H9 (cell line): ENCODE measurements around the gene DMAP1. TPM values are rescaled to one million over a fixed set of nuclear protein-coding genes. Genes with fewer than 3 reads are reported as not detected.

Source experiments
- DNase-seq: peaks from one replicate; pipeline ENCODE4 v3.0.0-alpha.2; 2017
- H2AFZ ChIP-seq: one replicate; pipeline ENCODE4 v1.6.1; 2013; ENCODE audit warnings: mild to moderate bottlenecking, low read length, control low read depth, moderate library complexity
- H2AK5ac ChIP-seq: 2 replicates; pipeline ENCODE4 v1.6.1; 2013; ENCODE audit warnings: low read length, control low read depth, mixed read lengths; ENCODE audit not compliant: insufficient read length
- H2BK120ac ChIP-seq: one replicate; pipeline ENCODE4 v1.6.1; 2013; ENCODE audit warnings: low read depth, mild to moderate bottlenecking, low read length, control low read depth, inconsistent platforms; ENCODE audit not compliant: poor library complexity, severe bottlenecking
- H2BK12ac ChIP-seq: 2 replicates; pipeline ENCODE4 v1.6.1; 2013; ENCODE audit warnings: low read length, control low read depth, mixed read lengths, low read depth; ENCODE audit not compliant: insufficient read length
- H2BK15ac ChIP-seq: 2 replicates; pipeline ENCODE4 v1.6.1; 2013; ENCODE audit warnings: low read depth, low read length, control low read depth
- H2BK20ac ChIP-seq: one replicate; pipeline ENCODE4 v1.6.1; 2013; ENCODE audit warnings: low read depth, mild to moderate bottlenecking, low read length, control low read depth, inconsistent platforms; ENCODE audit not compliant: poor library complexity, severe bottlenecking
- H2BK5ac ChIP-seq: 2 replicates; pipeline ENCODE4 v1.6.1; 2013; ENCODE audit warnings: low read length, control low read depth, mixed read lengths; ENCODE audit not compliant: insufficient read length
- H3K14ac ChIP-seq: 2 replicates; pipeline ENCODE4 v1.6.1; 2013; ENCODE audit warnings: low read length, control low read depth; ENCODE audit not compliant: insufficient read depth
- H3K18ac ChIP-seq: 2 replicates; pipeline ENCODE4 v1.6.1; 2013; ENCODE audit warnings: low read depth, mild to moderate bottlenecking, mixed read lengths, low read length, control low read depth; ENCODE audit not compliant: insufficient read length
- H3K23ac ChIP-seq: 2 replicates; pipeline ENCODE4 v1.6.1; 2013; ENCODE audit warnings: low read length, control low read depth, mixed read lengths, low read depth; ENCODE audit not compliant: insufficient read length
- H3K23me2 ChIP-seq: 2 replicates; pipeline ENCODE4 v1.6.1; 2013; ENCODE audit warnings: low read depth, mild to moderate bottlenecking, mixed read lengths, low read length, control low read depth; ENCODE audit not compliant: insufficient read length, poor library complexity, severe bottlenecking
- H3K27ac ChIP-seq: 2 replicates; pipeline ENCODE4 v1.5.1; 2013; ENCODE audit warnings: low read length, control low read depth, mixed read lengths, low read depth; ENCODE audit not compliant: insufficient read length
- H3K27me3 ChIP-seq: 2 replicates; pipeline ENCODE4 v1.6.1; 2013; ENCODE audit warnings: low read length, control low read depth, inconsistent platforms; ENCODE audit not compliant: insufficient read depth
- H3K4ac ChIP-seq: 2 replicates; pipeline ENCODE4 v1.6.1; 2013; ENCODE audit warnings: low read depth, mild to moderate bottlenecking, control low read depth, inconsistent platforms, low read length, moderate library complexity
- H3K4me1 ChIP-seq: 2 replicates; pipeline ENCODE4 v1.6.1; 2013; ENCODE audit warnings: low read length, control low read depth, inconsistent platforms; ENCODE audit not compliant: insufficient read depth
- H3K4me2 ChIP-seq: 2 replicates; pipeline ENCODE4 v1.6.1; 2013; ENCODE audit warnings: low read length, control low read depth, mixed read lengths; ENCODE audit not compliant: insufficient read length, insufficient read depth
- H3K56ac ChIP-seq: 2 replicates; pipeline ENCODE4 v1.6.1; 2013; ENCODE audit warnings: low read depth, mild to moderate bottlenecking, mixed read lengths, low read length, control low read depth; ENCODE audit not compliant: insufficient read length
- H3K79me1 ChIP-seq: 2 replicates; pipeline ENCODE4 v1.6.1; 2013; ENCODE audit warnings: low read depth, mild to moderate bottlenecking, moderate library complexity, low read length, control low read depth, inconsistent platforms; ENCODE audit not compliant: insufficient read depth, poor library complexity, severe bottlenecking
- H3K79me2 ChIP-seq: 2 replicates; pipeline ENCODE4 v1.6.1; 2013; ENCODE audit warnings: low read length, control low read depth, inconsistent platforms; ENCODE audit not compliant: insufficient read depth
- H3K9ac ChIP-seq: 2 replicates; pipeline ENCODE4 v1.6.1; 2013; ENCODE audit warnings: low read length, control low read depth, mixed read lengths; ENCODE audit not compliant: insufficient read length; ENCODE audit errors: extremely low read depth
- H3K9me3 ChIP-seq: one replicate; pipeline ENCODE4 v1.6.1; 2013; ENCODE audit warnings: low read depth, low read length, inconsistent platforms; ENCODE audit not compliant: control insufficient read depth
- H3T11ph ChIP-seq: one replicate; pipeline ENCODE4 v1.6.1; 2013; ENCODE audit warnings: mild to moderate bottlenecking, low read length, control low read depth, inconsistent platforms
- H4K20me1 ChIP-seq: one replicate; pipeline ENCODE4 v1.6.1; 2013; ENCODE audit not compliant: control insufficient read depth, insufficient read length, insufficient read depth
- H4K5ac ChIP-seq: 2 replicates; pipeline ENCODE4 v1.6.1; 2013; ENCODE audit warnings: low read depth, mild to moderate bottlenecking, mixed read lengths, low read length, control low read depth; ENCODE audit not compliant: insufficient read length
- H4K8ac ChIP-seq: replicated peaks from 2 replicates; pipeline ENCODE4 v1.6.1; 2013; ENCODE audit warnings: low read length, control low read depth, mixed read lengths, low read depth; ENCODE audit not compliant: insufficient read length
- H4K91ac ChIP-seq: 2 replicates; pipeline ENCODE4 v1.6.1; 2013; ENCODE audit warnings: low read depth, mild to moderate bottlenecking, moderate library complexity, mixed read lengths, low read length, control low read depth; ENCODE audit not compliant: insufficient read length
- H3K27ac Mint-ChIP-seq, 3 experiments: 2 replicates in 2 of 3; 3 replicates in 1 of 3; pipeline ENCODE4 v1.8.0; 2020 to 2021; ENCODE audit warnings: mixed read lengths in 3 of 3, mild to moderate bottlenecking in 1 of 3, moderate library complexity in 1 of 3
- H3K27me3 Mint-ChIP-seq: 2 replicates; pipeline ENCODE4 v1.8.0; 2021; ENCODE audit warnings: low read depth, mild to moderate bottlenecking, moderate library complexity, mixed read lengths
- H3K36me3 Mint-ChIP-seq, 3 experiments: 2 replicates in 2 of 3; 3 replicates in 1 of 3; pipeline ENCODE4 v1.8.0; 2020 to 2021; ENCODE audit warnings: low read depth in 3 of 3, mixed read lengths in 3 of 3; ENCODE audit not compliant: insufficient read depth in 1 of 3
- H3K4me1 Mint-ChIP-seq, 2 experiments: 2 replicates each; pipeline ENCODE4 v1.8.0; 2020; ENCODE audit warnings: mixed read lengths in 2 of 2
- H3K4me3 Mint-ChIP-seq, 2 experiments: 2 replicates in 1 of 2; 3 replicates in 1 of 2; pipeline ENCODE4 v1.8.0; 2020 to 2021; ENCODE audit warnings: mild to moderate bottlenecking in 2 of 2, mixed read lengths in 2 of 2, moderate library complexity in 1 of 2
- H3K9me3 Mint-ChIP-seq, 2 experiments: 2 replicates in 1 of 2; 3 replicates in 1 of 2; pipeline ENCODE4 v1.8.0; 2020; ENCODE audit warnings: mild to moderate bottlenecking in 2 of 2, mixed read lengths in 2 of 2, moderate library complexity in 1 of 2
- WGBS: extraction: QIAGEN DNeasy Blood & Tissue Kit; methylation state at CpG from one replicate; pipeline ENCODE4 v1.1.7; 2013; ENCODE audit warnings: missing lambda C conversion rate, low lambda C conversion rate, mixed read lengths; ENCODE audit not compliant: insufficient read length; ENCODE audit errors: extremely low coverage; 5-methylcytosine and 5-hydroxymethylcytosine counted together
- total RNA-seq: library from RNA; stranded (reverse); gene quantifications from 2 replicates; pipeline ENCODE4 v1.2.1, GENCODE V29; 2021
- TF ChIP-seq, protein P1 (sequence below): fragments of 200-600 bp; sonication (generic); conservative IDR thresholded peaks from 3 replicates; pipeline ENCODE4 v1.8.0; 2021; ENCODE audit warnings: antibody characterized with exemption, mild to moderate bottlenecking

The DMAP1 gene
- total RNA-seq, 1 experiment from 2014 or later = 55.3 TPM

- Histone ChIP-seq H3K9ac (no peak overlapping the region), H2AK5ac (no peak overlapping the region), H3K27ac (no peak overlapping the region), H3K4ac (no peak overlapping the region), H4K91ac (no peak overlapping the region), H4K20me1 (no peaks in the 10 kb centered on the region), H3K56ac (no peak overlapping the region), H2BK15ac (no peak overlapping the region), H4K8ac (no peak overlapping the region), H2BK5ac (no peak overlapping the region), H3K23me2 (no peaks in the 10 kb centered on the region), H3K79me2 (no peaks in the 10 kb centered on the region), H3K4me1 (peaks cover 4% of the 10 kb centered on the region; the same call in 1 of the 2 replicates), H4K5ac (no peak overlapping the region), H3K14ac (no peak overlapping the region), H3K9me3 (no peaks in the 10 kb centered on the region), H2AFZ (no peak overlapping the region), H3K79me1 (no peaks in the 10 kb centered on the region), H2BK20ac (no peak overlapping the region), H3T11ph (no peak overlapping the region), H3K23ac (no peak overlapping the region), H3K18ac (no peak overlapping the region), H2BK120ac (no peak overlapping the region), H3K27me3 (no peaks in the 10 kb centered on the region), H3K4me2 (no peak overlapping the region), H2BK12ac (no peak overlapping the region)
- Mint-ChIP-seq H3K27ac (peak overlapping the region in 1 of 3 experiments; percentile 23; a peak in 1 of 7 replicates), H3K36me3 (peaks cover 0 to 2% (median 0%) of the 10 kb centered on the region in 3 experiments; a peak in 4 of 7 replicates), H3K9me3 (no peaks in the 10 kb centered on the region), H3K27me3 (no peaks in the 10 kb centered on the region), H3K4me1 (peaks cover 28 to 50% of the 10 kb centered on the region in 2 experiments), H3K4me3 (no peak overlapping the region)
- no CpG with 5 or more reads among the region's 2 CpGs for WGBS
- DNase-seq = no peak
- TF ChIP-seq, protein P1, sequence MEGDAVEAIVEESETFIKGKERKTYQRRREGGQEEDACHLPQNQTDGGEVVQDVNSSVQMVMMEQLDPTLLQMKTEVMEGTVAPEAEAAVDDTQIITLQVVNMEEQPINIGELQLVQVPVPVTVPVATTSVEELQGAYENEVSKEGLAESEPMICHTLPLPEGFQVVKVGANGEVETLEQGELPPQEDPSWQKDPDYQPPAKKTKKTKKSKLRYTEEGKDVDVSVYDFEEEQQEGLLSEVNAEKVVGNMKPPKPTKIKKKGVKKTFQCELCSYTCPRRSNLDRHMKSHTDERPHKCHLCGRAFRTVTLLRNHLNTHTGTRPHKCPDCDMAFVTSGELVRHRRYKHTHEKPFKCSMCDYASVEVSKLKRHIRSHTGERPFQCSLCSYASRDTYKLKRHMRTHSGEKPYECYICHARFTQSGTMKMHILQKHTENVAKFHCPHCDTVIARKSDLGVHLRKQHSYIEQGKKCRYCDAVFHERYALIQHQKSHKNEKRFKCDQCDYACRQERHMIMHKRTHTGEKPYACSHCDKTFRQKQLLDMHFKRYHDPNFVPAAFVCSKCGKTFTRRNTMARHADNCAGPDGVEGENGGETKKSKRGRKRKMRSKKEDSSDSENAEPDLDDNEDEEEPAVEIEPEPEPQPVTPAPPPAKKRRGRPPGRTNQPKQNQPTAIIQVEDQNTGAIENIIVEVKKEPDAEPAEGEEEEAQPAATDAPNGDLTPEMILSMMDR = no peak
These were observed 45.8 kb downstream of the DMAP1 start for GRCh38 chr1:44259090-44259489.
